SU-DHL-6 (cell line): Measurements from ENCODE around the gene TMEM164.

ENCODE experiments used
- EZH2phosphoT487 ChIP-seq: fragments of 200-600 bp; sonication (generic), shearing (Covaris generic); conservative IDR thresholded peaks from 2 replicates; pipeline ENCODE4 v1.6.1; 2018; ENCODE audit warnings: mild to moderate bottlenecking, antibody characterized with exemption, low read length, moderate library complexity, mixed read lengths
- TF ChIP-seq, protein P1 (sequence below): fragments of 200-600 bp; sonication (generic); IDR thresholded peaks from one replicate; pipeline ENCODE4 v1.5.1; 2017; ENCODE audit warnings: antibody characterized with exemption, mild to moderate bottlenecking, low read length, moderate library complexity; ENCODE audit not compliant: insufficient read depth, poor library complexity, severe bottlenecking

DNA sequence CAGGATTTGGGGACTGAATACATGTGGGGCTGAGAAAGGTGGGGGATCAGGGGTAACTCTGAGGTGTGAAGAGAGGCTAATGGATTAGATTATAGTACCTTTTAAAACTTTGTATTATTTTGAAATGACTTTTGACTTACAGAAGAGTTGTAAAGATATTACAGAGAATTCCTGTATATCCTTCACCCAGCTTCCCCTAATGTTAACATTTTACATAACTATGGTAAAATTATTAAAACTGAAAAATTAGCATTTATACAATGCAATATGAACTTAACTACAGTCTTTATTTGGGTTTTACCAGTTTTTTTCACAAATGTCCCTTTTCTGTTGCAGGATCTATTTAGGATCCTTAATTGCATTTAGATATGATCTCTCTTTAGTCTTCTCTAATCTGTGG, 57.4 kb downstream of the TMEM164 start:
- TF ChIP-seq, protein P1, sequence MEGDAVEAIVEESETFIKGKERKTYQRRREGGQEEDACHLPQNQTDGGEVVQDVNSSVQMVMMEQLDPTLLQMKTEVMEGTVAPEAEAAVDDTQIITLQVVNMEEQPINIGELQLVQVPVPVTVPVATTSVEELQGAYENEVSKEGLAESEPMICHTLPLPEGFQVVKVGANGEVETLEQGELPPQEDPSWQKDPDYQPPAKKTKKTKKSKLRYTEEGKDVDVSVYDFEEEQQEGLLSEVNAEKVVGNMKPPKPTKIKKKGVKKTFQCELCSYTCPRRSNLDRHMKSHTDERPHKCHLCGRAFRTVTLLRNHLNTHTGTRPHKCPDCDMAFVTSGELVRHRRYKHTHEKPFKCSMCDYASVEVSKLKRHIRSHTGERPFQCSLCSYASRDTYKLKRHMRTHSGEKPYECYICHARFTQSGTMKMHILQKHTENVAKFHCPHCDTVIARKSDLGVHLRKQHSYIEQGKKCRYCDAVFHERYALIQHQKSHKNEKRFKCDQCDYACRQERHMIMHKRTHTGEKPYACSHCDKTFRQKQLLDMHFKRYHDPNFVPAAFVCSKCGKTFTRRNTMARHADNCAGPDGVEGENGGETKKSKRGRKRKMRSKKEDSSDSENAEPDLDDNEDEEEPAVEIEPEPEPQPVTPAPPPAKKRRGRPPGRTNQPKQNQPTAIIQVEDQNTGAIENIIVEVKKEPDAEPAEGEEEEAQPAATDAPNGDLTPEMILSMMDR, result no peak
- no peak for TF ChIP-seq EZH2phosphoT487
